Daoy (cell line): ENCODE results near the gene BTBD10. TPM values are rescaled to one million over a fixed set of nuclear protein-coding genes. Genes with fewer than 3 reads are reported as not detected.
A peak's percentile ranks its signal among the peaks of the same experiment; 100 is the strongest.

Experiments
- DNase-seq: peaks from one replicate; pipeline ENCODE4 v3.0.0-alpha.2; 2015; ENCODE audit warnings: low read depth
- total RNA-seq: library from RNA; depleted of rRNA; stranded (reverse); fragments of >200 nt; shearing (Covaris generic); gene quantifications from 2 replicates; pipeline ENCODE4 v1.2.3, GENCODE V29; 2014

Gene BTBD10
- total RNA-seq, 1 experiment from 2014 or later = 62.2 TPM

- DNase-seq = no peak
Observed at GRCh38 chr11:13375798-13376197, 87.2 kb downstream of the BTBD10 start.

DNA sequence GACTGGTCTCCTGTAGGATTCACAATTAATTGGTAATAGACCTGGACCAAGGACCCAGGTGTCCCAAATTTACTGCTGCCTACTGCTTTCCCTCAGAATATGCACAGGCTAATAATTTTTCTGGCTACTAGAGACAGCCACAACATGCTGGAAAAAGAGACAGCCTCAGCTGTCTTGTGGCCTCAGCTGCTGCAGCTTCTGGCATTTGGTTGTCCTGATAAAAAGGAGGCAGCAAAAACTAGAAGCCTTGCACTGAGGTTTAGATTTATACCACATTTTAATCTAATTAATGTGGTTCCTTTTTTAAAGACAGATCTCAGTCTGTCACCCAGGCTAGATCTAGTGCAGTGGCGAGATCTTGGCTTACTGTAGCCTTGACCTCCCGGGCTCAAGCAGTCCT lies 89.8 kb downstream of the BTBD10 start:
- DNase-seq = no peak

- no peak for DNase-seq
Observed at GRCh38 chr11:13368041-13368446, 95.0 kb downstream of the BTBD10 start.

DNA sequence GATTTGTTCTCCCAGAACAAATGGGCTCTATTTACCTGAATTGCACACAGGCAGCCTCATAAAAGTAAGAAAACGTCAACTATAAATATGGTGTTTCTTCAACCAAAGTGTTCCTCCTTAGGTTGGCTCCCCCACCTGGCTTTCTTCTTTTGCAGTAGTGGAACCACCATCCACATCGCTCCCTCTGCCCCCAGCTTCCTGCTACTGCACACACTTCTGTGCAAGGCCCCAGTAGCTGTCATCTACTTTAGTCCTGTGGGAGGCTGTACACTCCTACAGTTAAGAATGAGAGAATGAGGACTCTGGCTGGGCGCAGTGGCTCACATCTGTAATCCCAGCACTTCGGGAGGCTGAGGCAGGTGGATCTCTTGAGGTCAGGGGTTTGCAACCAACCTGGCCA lies 95.9 kb downstream of the BTBD10 start:
- DNase-seq = no peak

- DNase-seq = no peak
Observed at GRCh38 chr11:13366266-13367026, 96.6 kb downstream of the BTBD10 start.

DNA sequence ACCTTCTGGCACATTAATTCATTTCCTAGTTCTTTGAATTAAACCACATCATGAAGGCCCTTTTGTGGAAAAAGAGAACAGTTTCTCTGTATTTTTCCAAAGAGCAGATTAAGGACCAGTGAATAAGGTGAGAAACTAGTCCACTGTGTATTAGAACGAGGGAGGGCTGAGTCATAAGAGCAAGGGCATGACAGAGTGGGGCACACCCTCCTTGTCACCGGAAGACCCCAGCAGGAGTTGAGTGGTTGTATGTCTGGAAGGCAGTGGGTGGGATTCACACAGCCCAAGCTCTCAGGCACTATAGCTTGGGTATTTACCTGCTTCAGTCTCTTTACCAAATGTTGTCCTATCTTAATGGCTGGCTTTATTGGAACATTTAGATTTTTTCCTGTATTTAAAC lies 98.6 kb downstream of the BTBD10 start:
- peak; percentile 82 for DNase-seq

DNA sequence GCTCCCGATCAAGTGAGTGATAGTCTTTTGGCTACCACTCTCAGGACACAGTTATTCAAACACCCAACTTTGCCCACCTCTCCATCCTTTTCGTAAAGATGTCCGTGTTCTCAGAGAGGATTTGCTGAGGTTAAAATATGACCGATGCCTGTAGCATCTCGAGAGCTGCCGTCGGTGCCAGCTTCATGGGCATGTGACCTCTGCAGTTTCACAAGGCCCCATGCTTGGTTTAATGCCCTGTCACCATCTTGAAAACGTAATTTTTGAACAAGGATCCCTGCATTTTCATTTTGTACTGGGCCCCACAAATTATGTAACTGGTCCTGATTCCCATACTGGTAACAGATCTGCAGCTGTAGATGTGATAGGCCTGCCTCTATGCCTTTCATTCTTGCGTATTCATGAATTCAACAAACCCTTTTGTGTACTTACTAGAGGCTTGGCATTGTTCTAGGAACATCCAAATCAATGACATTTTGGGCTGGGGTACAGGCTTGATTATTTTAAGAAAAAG lies 100.4 kb downstream of the BTBD10 start:
- DNase-seq = no peak

DNA sequence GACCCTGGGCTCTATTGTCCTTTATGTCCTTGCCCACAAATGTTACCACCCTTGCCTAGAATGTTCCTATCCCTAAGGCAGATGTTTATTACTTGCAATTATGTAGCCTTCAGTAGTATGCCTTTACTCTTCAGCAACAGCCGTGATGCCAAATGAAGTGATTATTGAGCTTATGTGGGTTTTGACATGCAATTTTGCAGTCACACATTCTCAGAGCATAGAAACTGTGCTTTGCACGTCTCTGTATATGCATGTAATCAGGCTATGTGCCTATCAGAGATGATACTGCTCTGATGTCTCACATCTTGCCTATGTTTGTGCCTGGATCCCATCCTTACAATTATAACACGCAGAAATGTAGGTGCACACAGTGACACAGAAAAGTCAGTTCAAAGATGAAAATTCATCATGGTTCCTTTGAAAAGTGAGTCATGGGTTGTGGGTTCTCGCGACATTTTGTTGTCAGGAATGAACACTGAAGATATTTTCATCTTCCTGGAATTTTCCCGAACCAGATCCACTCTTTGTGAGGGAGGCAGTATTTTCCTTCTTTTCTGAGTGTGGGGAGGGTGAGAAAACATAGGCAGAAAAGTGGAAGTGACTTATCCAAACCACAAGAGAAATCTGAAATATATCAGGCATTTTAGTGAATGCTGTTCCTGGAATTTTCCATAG lies 104.3 kb downstream of the BTBD10 start:
- peak; percentile 10 for DNase-seq

DNA sequence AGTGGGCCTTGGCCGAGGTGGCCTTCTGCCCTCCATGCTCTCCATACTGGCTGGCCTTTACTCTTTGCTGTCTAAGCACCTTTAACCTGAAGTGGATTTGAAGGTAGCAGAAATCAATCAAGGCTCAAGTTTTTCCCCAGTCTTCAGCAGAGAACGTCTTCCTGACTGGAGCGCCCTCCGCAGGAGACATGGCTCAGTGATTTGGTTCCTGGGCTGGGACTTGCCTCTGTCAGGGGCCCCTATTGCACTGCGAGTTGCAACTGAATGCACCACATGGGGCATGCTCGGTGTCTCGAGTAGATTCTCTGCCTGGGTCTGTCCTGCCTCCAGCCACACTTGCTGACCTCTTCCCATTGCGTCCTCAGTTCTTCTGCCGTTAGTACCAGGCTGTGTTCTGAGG lies 105.8 kb downstream of the BTBD10 start:
- no peak for DNase-seq

GRCh38 chr11:13355191-13355590 lies 107.8 kb downstream of the BTBD10 start:
- no peak for DNase-seq

- DNase-seq = no peak
Observed at GRCh38 chr11:13354335-13354734, 108.7 kb downstream of the BTBD10 start.

- DNase-seq = no peak
Observed at GRCh38 chr11:13352711-13353110, 110.3 kb downstream of the BTBD10 start.

DNA sequence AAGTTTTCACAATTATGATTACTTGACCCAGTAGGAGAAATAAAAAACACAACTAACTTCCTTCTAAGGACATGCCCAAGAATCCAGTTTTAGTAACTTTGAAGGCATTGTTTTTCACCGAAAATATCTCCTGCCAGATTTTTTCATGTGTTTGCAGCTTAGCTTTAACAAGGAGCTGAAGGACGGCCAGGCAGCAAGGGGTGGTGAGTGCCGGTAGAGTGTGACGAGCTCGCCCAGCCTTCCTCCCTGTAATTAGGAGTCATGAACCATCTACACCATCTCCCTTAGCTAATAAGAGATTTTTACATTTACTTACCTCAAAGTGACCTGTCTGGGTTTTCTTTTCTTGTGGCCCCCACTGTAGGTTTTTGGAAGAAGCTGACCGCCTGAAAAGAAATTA lies 113.4 kb downstream of the BTBD10 start:
- DNase-seq = no peak

DNA sequence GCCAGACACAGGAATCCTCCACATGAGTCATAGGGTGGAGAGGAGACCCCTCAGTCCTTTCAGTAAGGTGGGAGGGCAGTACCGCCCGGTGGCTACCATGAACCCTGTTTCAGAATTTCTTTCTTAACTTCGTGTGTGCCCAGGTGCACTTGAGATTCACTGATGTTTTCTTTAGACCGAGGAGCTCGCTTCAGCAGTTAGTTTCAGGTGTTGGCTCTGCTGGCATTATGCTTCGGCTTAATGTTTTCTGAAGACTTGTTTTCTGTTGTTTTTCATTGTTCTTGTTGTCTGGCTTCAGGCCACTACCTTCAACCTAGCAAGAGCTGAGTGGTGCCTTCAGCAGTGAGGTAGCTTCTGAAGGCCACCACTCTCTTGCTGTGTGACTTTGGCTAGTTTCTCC lies 114.0 kb downstream of the BTBD10 start:
- no peak for DNase-seq

GRCh38 chr11:13348305-13348704 lies 114.7 kb downstream of the BTBD10 start:
- DNase-seq = no peak

DNA sequence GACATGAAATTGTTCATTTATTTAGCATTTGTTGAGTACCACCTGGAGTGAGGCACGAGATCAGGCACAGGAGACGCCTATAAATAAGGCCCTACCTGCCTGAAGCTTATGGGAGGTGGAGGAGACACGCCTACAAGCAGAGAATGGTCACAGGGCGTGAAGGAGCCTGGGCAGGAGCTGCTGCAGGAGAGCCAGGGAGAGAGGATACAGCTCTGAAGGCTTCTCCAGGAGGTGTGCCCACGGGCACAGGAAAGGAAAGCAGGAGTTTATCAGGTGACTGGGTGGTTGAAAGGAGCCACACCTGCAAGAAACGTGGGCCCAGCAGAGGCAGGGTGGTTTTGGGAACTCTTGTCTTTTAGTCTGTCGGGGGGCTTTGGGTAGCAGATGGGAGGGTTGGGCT lies 115.1 kb downstream of the BTBD10 start:
- no peak for DNase-seq

DNA sequence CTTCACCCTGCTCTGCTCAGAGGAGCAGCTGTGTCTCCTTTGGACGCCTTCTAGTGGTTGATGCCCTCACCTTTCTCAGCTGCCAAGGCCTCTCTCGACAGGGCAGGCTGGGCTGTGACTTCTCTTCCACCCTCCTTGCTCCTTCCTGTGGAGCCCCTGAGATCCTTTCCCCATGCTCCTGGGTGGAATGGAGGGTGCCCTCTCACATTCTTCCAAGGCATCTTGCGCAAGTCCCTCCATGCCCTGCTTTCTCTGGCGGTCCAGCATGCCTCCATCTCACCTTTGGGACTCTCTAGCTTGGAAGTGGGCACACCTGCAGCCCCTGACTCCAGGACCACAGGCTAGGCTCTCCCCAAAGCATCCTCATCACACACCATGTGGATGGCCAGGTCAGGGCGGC lies 116.6 kb downstream of the BTBD10 start:
- DNase-seq = no peak

- peak; percentile 41 for DNase-seq
Observed at GRCh38 chr11:13344818-13345217, 118.2 kb downstream of the BTBD10 start.

- peak; percentile 75 for DNase-seq
Observed at GRCh38 chr11:13343931-13344717, 118.9 kb downstream of the BTBD10 start.

- DNase-seq = no peak
Observed at GRCh38 chr11:13343067-13343466, 120.0 kb downstream of the BTBD10 start.

DNA sequence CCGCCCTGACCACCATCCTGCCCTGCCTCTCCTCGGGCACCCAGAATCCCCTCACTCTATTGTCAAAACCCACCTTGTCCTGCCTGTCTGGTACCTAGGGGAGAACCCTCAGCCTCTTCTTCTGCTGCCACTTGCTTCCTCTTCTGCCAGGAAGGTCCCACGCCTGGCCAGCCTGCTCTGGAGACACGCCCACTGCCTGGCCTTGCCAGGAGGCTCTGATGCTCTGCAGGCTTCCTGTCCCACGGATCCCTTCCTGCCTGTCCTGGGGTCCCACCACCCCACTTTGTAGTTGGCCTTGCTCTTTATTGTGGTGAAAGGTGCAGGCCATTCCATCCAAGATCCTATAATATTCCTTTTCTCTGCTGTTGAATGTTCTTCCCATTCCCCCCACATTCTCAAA lies 122.0 kb downstream of the BTBD10 start:
- no peak for DNase-seq
